Psoas muscle (tissue), 8 donors: Measurements from ENCODE around the gene MAP3K1. TPM values are rescaled to one million over a fixed set of nuclear protein-coding genes. Genes with fewer than 3 reads are reported as not detected.

Experiments used
- ATAC-seq, 4 donors: fragments of 200-7000 bp; cut with Tn5 transposase; one replicate each; pipeline ENCODE4 v1.9.1; 2020; ENCODE audit warnings: moderate library complexity in 3 of 4, mild to moderate bottlenecking in 2 of 4
- DNase-seq, 2 donors: peaks; one replicate each; pipeline ENCODE4 v3.0.0-alpha.2; 2020
- H3K27ac ChIP-seq: fragments of 200-600 bp; one replicate; pipeline ENCODE4 v1.8.0; 2022
- H3K27me3 ChIP-seq, 3 donors: fragments of 200-600 bp in 1 of 3; one replicate each; pipeline versions ENCODE4 v1.6.1 to v1.8.0; 2013 to 2022; ENCODE audit warnings: low read length in 2 of 3, mild to moderate bottlenecking in 2 of 3, moderate library complexity in 1 of 3; ENCODE audit not compliant: insufficient read depth in 3 of 3
- H3K36me3 ChIP-seq, 2 donors: fragments of 200-600 bp in 1 of 2; one replicate each; pipeline versions ENCODE4 v1.6.1 to v1.8.0; 2013 to 2022; ENCODE audit warnings: low read depth in 1 of 2, mild to moderate bottlenecking in 1 of 2, moderate library complexity in 1 of 2; ENCODE audit not compliant: insufficient read depth in 1 of 2
- H3K4me1 ChIP-seq: fragments of 200-600 bp; one replicate; pipeline ENCODE4 v1.8.0; 2022
- H3K4me3 ChIP-seq: fragments of 200-600 bp; one replicate; pipeline ENCODE4 v1.8.0; 2022; ENCODE audit warnings: mild to moderate bottlenecking
- H3K9me3 ChIP-seq: fragments of 200-600 bp; one replicate; pipeline ENCODE4 v1.8.0; 2022
- WGBS, 3 donors: extraction: QIAGEN DNeasy Blood & Tissue Kit; methylation state at CpG; one replicate each; pipeline versions ENCODE4 v1.1.6 to v1.1.7; 2013; 5-methylcytosine and 5-hydroxymethylcytosine counted together
- intact Hi-C, 2 donors: fragments of 100-400 bp; cut with DNase I; formaldehyde crosslinking; loops; one replicate each; pipeline versions ENCODE4 v1.11.0 to v1.14.2; 2022
- polyA plus RNA-seq, 3 donors: library from polyadenylated mRNA; stranded (reverse); fragments of 200-250 nt; gene quantifications; one replicate each; pipeline ENCODE4 v1.2.3, GENCODE V29; 2013
- total RNA-seq, 4 donors: library from RNA; stranded (reverse); fragmentation: NEBNext Ultra II Directional in 2 of 4; extraction: Animal tissue kit (Norgen Biotek cat#: 25700) in 2 of 4; gene quantifications; one replicate each; pipeline versions ENCODE4 v1.2.1 to v1.2.4, GENCODE V29; 2021 to 2023
- TF ChIP-seq, protein P1 (sequence below): fragments of 200-600 bp; IDR thresholded peaks from one replicate; pipeline ENCODE4 v1.8.0; 2022; ENCODE audit warnings: antibody characterized with exemption
- donor health status: healthy with polysubstance abuse.
- donor health status: DM: no; HTN: no; CAD: no; lungs with moderate emphysema.
- donor health status: Bipolar disorder and iron deficiency.
- donor health status: healthy.
- donor health status: DM: yes; HTN: yes; CAD: no.
- donor health status: DM: no; HTN: no; CAD: no.
- donor health status: DM: no; HTN: no; CAD: no.
- donor health status: DM: yes; HTN: yes; CAD: no.

MAP3K1 gene
- total and polyA plus RNA-seq, 7 donors, result 0.97 to 5.2 (median 3.0) TPM

DNA sequence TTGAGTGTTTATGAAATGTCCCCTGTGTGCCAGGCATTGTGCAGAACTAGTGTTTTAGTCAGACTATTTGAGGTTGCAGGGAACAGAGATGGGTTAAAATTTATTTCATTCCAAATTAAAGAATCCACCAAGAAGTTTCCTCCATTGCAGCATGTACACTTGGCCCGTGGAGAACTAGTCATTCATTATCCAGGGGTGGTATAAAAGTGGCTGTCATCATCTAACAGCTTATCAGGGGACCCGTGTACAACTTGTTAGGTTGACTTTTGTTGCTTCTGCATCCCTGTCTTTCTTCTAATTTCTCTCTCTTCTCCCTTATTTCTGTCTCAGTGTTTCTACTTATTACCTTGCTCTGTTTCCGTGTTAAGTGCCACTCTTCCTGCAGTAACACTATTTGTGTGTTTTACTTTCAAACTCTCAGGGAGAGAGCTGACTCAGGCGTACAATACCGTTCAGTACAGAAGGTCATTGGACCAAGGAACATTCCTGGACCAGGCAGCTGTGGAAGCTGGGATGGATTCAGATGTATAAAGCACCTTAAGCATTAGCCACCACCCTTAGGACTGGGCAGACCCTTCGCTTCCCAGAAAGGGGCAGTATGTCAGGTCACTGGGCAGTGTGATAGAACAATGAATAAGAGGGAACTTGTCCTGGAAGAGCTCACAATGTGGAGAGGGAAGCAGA is 36.1 kb downstream of the MAP3K1 start:
- Histone ChIP-seq H3K36me3 (no peaks in the 10 kb centered on the region), H3K27ac (no peak overlapping the region), H3K27me3 (no peaks in the 10 kb centered on the region), H3K4me1 (peaks cover 29% of the 10 kb centered on the region), H3K9me3 (no peaks in the 10 kb centered on the region), H3K4me3 (no peak overlapping the region)
- TF ChIP-seq, protein P1, sequence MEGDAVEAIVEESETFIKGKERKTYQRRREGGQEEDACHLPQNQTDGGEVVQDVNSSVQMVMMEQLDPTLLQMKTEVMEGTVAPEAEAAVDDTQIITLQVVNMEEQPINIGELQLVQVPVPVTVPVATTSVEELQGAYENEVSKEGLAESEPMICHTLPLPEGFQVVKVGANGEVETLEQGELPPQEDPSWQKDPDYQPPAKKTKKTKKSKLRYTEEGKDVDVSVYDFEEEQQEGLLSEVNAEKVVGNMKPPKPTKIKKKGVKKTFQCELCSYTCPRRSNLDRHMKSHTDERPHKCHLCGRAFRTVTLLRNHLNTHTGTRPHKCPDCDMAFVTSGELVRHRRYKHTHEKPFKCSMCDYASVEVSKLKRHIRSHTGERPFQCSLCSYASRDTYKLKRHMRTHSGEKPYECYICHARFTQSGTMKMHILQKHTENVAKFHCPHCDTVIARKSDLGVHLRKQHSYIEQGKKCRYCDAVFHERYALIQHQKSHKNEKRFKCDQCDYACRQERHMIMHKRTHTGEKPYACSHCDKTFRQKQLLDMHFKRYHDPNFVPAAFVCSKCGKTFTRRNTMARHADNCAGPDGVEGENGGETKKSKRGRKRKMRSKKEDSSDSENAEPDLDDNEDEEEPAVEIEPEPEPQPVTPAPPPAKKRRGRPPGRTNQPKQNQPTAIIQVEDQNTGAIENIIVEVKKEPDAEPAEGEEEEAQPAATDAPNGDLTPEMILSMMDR, result no peak
- intact Hi-C loops, result no loop called here
- ATAC-seq (no peak), DNase-seq (no peak)
- WGBS, 3 donors, result 50 to 59% (median 56%) methylated on average over 6 of the region's 6 CpGs

DNA sequence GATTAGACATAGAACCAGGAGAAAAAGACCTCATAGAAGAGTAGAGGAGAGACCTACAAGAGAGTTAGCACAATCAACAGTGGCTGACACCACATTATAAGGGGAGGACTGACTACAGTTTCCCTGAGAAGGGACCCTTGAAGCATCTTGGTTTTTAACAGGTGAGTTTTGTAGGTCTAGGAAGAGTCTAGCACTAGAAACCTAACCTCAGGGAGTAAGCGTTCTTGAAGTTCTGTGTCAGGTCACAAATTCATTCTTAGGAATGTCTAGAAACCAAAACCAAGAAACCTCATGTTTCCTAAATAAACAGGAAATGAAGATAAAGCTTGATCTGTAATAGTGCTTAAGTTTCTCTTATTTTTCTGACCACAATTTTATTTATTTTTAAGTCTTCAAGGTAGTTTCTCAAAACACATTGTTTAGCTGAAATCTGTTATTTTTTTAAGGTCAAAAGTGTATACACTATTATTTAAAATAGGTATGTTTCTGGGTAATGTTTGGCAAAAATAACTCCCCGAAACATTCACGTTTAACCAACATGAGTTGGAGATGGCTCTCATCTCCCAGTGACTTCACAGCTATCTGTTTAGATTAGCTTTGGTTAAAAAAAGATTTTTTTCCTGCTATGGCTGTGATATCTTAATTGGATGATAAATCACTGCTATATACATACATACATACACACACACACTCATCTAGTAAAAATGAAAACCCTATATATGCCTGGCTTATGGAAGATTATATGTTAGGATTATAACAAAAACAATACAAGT is 37.1 kb downstream of the MAP3K1 start:
- TF ChIP-seq, protein P1, result no peak
- peaks cover 23% of the 10 kb centered on the region for H3K4me1 ChIP-seq
- ATAC-seq, result no peak
- H3K9me3 ChIP-seq, result no peaks in the 10 kb centered on the region
- no peaks in the 10 kb centered on the region for H3K27me3 ChIP-seq
- 59 to 71% (median 66%) methylated on average over 3 of the region's 3 CpGs for WGBS, 3 donors
- intact Hi-C loops, result no loop called here
- DNase-seq, result no peak
- peaks cover 0 to under 1% of the 10 kb centered on the region in 2 donors for H3K36me3 ChIP-seq
- H3K27ac ChIP-seq, result no peak overlapping the region
- H3K4me3 ChIP-seq, result no peak overlapping the region

DNA sequence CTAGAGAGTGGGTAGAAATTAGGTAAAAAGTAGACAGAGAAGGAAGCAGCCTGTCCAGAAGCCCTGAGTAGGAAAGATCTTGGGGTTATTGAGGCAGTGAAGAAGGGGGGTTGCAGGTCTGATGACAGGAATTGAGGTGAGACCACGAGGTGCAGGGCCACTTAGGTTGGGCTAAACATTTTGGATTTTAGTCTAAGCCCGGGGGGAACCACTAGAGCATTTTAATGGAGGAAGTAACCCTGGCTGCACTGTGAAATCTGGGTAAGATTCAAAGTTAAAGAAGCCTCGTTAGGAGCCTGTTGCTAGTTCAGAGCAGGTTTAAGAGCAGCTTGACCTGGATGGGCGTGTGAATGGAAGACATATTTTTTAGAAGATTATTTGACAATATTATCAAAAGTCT is 38.3 kb downstream of the MAP3K1 start:
- no peak overlapping the region for H3K4me3 ChIP-seq
- WGBS, 3 donors, result 77 to 87% (median 80%) methylated on average over 4 of the region's 4 CpGs
- DNase-seq, result no peak
- ATAC-seq, result no peak
- no peaks in the 10 kb centered on the region for H3K9me3 ChIP-seq
- intact Hi-C loops, result no loop called here
- TF ChIP-seq, protein P1, result no peak
- H3K27ac ChIP-seq, result no peak overlapping the region
- H3K27me3 ChIP-seq, result no peaks in the 10 kb centered on the region
- H3K36me3 ChIP-seq, result peaks cover 0 to 6% of the 10 kb centered on the region in 2 donors
- peaks cover 23% of the 10 kb centered on the region for H3K4me1 ChIP-seq

DNA sequence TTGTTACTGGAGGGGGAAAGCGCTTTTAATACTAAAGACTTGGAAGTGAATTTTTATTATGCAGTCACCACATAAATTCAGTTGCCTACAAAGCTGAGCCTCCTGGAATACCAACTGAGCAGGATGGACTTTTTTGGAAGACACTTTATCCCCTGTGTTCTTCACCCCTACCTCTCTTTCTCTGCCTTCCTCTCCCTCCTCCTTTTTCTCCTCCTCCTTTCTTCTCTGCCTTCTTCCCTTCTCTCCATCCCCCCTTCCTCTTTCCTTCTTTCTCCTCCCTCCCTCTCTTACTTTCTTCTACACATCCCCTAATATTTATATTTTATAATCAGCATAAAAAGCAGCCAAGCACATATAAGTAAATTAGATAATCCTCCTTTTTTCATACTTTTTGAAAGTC is 39.6 kb downstream of the MAP3K1 start:
- intact Hi-C loops, result no loop called here
- Histone ChIP-seq H3K4me3 (no peak overlapping the region), H3K9me3 (no peaks in the 10 kb centered on the region), H3K36me3 (peaks cover 0 to 11% of the 10 kb centered on the region in 2 donors), H3K27ac (no peak overlapping the region), H3K27me3 (no peaks in the 10 kb centered on the region), H3K4me1 (peaks cover 23% of the 10 kb centered on the region)
- WGBS, 3 donors, result 79 to 92% (median 85%) methylated on average over 1 of the region's 1 CpG
- DNase-seq (no peak), ATAC-seq (no peak)
- TF ChIP-seq, protein P1, result no peak
